GM10248 (cell line): ENCODE measurements around the gene CD6.
A peak's percentile ranks its signal among the peaks of the same experiment; 100 is the strongest.
"Not testable (repeated sequence)": the region's sequence is repeated elsewhere in the genome, so short reads cannot be mapped to it uniquely, and the experiment has no call there.

ENCODE experiments used
- CTCF ChIA-PET: fragments of 300-600 bp; sonication (Branson Sonifier 250); formaldehyde crosslinking; extraction: SDS; loops from one replicate; lab custom pipeline; 2021; ENCODE audit warnings: antibody characterized with exemption; lab: Yijun Ruan, JAX
- POLR2A ChIA-PET: fragments of 350-650 bp; sonication (Branson Sonifier 250); formaldehyde crosslinking; extraction: SDS; loops from one replicate; lab custom pipeline; 2020; ENCODE audit warnings: antibody characterized with exemption; lab: Yijun Ruan, JAX
- DNase-seq: peaks from one replicate; pipeline ENCODE4 v3.0.0; 2012; ENCODE audit errors: extremely low spot score
- CTCF ChIP-seq: IDR thresholded peaks from 2 replicates; pipeline ENCODE4 v1.5.1; 2012; ENCODE audit warnings: mild to moderate bottlenecking, low read depth; ENCODE audit errors: extremely low read depth, missing control alignments, control extremely low read depth

The CD6 gene

GRCh38 chr11:60968223-60968622, 3.3 kb upstream of the CD6 start:
- no peak for TF ChIP-seq CTCF
- ChIA-PET CTCF (interaction anchor here (1.2 to 4.3 kb wide), 5 partner anchors 8 to 19 kb away, joined by 3 to 24 read pairs (median 5); no protein-coding TSS in a partner anchor), POLR2A (no interaction called here)
- no peak for DNase-seq

GRCh38 chr11:60970369-60970774, 1.1 kb upstream of the CD6 start:
- DNase-seq = peak; percentile 81
- peak; percentile 90 for TF ChIP-seq CTCF
- ChIA-PET POLR2A (no interaction called here), CTCF (interaction anchor here (0.6 to 4.3 kb wide), 33 partner anchors 9 to 217 kb away, joined by 3 to 24 read pairs (median 6); no protein-coding TSS in a partner anchor)

GRCh38 chr11:60970890-60971289, 590 bp upstream of the CD6 start:
- ChIA-PET POLR2A (no interaction called here), CTCF (interaction anchor here (0.6 to 4.3 kb wide), 20 partner anchors 8 to 217 kb away, joined by 3 to 24 read pairs (median 7); no protein-coding TSS in a partner anchor)
- TF ChIP-seq CTCF = no peak
- DNase-seq = no peak

GRCh38 chr11:60972182-60973030, 926 bp downstream of the CD6 start:
- TF ChIP-seq CTCF = no peak
- no peak for DNase-seq
- ChIA-PET POLR2A (interaction anchor here (0.6 kb wide), 1 partner anchor 279 kb away, joined by 5 read pairs; no protein-coding TSS in a partner anchor), CTCF (interaction anchor here (0.9 to 4.3 kb wide), 6 partner anchors 10 to 182 kb away, joined by 3 to 18 read pairs (median 4); no protein-coding TSS in a partner anchor)

- TF ChIP-seq CTCF = no peak
- POLR2A ChIA-PET = interaction anchor here (0.6 kb wide), 1 partner anchor 35 kb away, joined by 3 read pairs; no protein-coding TSS in a partner anchor
- DNase-seq = no peak
- CTCF ChIA-PET = no interaction called here
Observed at GRCh38 chr11:60973699-60974098, 2.2 kb downstream of the CD6 start.

GRCh38 chr11:60974316-60974715, 2.8 kb downstream of the CD6 start:
- DNase-seq = not testable (repeated sequence)
- POLR2A ChIA-PET = interaction anchor here (0.6 kb wide), 1 partner anchor 36 kb away, joined by 3 read pairs; no protein-coding TSS in a partner anchor
- CTCF ChIA-PET = interaction anchor here (1.3 to 1.4 kb wide), 2 partner anchors 21 to 214 kb away, joined by 3 to 6 read pairs; no protein-coding TSS in a partner anchor

GRCh38 chr11:60974726-60975125, 3.2 kb downstream of the CD6 start:
- ChIA-PET CTCF (interaction anchor here (1.3 to 1.4 kb wide), 2 partner anchors 21 to 213 kb away, joined by 3 to 6 read pairs; no protein-coding TSS in a partner anchor), POLR2A (no interaction called here)
- no peak for DNase-seq
- no peak for TF ChIP-seq CTCF
